ENCODE data around the gene CADM4.

CADM4 gene

DNA sequence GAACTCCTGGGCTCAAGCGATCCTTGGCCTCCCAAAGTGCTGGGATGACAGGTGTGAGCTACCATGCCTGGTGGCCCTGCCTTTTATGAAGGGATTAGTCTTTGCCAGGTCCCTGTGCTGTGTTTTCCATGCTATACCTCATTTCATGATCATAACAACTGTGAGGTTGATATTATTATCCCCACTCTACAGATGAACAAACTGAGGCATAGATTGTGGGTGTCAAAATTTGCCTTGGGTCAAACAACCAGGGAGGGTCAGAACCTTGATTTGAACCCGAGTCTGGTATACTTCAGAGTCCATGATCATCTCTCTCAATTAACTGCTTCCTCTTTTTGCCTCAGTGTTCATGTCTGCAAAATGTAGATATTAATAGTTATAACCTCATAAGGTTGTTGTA, 57.2 kb downstream of the CADM4 start:
- no peak for DNase-seq (ENCODE audit: low read depth)

DNA sequence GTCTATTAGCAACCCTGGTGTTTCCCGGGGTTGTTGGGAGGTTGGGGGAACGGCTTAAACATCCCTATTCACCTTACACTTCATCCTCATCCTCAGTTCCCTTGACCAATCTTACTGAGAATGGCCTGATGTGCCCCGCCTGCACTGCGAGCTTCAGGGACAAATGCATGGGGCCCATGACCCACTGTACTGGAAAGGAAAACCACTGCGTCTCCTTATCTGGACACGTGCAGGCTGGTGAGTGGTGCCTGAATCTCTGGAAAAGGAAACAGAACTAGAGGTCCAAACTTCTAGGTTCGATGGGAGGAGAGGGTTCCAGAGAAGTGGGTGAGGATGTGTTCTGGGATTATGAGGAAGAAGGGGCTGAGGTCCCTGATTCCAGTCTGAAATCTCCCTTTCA, 58.2 kb downstream of the CADM4 start:
- no peak for DNase-seq (ENCODE audit: low read depth)

- DNase-seq (ENCODE audit: low read depth): no peak
Measured at GRCh38 chr19:43578787-43579186, 60.9 kb downstream of the CADM4 start.

GRCh38 chr19:43575955-43576878, 63.4 kb downstream of the CADM4 start:
- DNase-seq (ENCODE audit: low read depth): no peak

GRCh38 chr19:43575156-43575950, 64.3 kb downstream of the CADM4 start, which contains the start of the genes PINLYP and XRCC1:
TSS of gene PINLYP (plus strand) at chr19:43575801. CDS start at chr19:43577192, 1,391 bp downstream.
TSS of gene XRCC1 (minus strand) at chr19:43575527. CDS start at chr19:43575458, 69 bp downstream.
- DNase-seq (ENCODE audit: low read depth): peak; percentile 90

DNA sequence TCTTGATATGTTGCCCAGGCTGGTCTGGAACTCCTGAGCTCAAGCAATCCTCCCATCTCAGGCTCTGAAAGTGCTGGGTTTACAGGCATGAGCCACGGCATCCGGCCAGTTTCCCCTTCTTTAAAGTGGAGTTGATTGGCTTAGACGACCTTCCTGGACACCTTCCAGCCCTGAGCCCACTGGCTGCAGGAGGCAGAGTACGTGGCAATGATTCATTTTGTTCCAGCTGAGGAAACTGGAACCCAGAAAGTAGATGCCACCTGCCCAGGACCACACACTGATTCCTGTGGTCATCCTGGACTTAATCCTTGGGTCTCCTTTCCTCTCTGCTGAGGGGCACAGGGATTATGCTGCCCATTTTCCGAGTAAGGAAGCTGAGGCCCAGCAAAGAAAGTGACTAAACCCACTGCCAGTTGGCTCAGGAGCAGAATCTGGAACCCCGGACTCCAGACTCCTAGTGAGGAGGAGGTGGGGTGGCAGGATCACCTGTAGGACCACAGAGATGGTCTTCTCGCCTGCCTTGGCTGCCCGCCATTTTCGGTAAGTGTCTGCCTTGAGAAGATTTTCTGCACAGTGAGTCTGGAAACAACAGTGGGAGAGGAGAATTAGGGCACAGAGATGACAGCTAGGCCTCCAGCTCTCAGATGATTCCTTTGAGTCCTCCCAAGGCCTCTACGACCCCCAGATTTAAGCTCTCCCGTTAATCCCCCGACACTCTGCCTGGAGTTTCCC, 65.1 kb downstream of the CADM4 start:
- DNase-seq (ENCODE audit: low read depth): no peak

All from stimulated activated CD4-positive, alpha-beta T cell treated with anti-CD3 and anti-CD28 coated beads, Interleukin-2, amount 100 ng/mL, for 4 hours (primary cell).